Measurements from ENCODE around the gene HPSE.

The HPSE gene

DNA sequence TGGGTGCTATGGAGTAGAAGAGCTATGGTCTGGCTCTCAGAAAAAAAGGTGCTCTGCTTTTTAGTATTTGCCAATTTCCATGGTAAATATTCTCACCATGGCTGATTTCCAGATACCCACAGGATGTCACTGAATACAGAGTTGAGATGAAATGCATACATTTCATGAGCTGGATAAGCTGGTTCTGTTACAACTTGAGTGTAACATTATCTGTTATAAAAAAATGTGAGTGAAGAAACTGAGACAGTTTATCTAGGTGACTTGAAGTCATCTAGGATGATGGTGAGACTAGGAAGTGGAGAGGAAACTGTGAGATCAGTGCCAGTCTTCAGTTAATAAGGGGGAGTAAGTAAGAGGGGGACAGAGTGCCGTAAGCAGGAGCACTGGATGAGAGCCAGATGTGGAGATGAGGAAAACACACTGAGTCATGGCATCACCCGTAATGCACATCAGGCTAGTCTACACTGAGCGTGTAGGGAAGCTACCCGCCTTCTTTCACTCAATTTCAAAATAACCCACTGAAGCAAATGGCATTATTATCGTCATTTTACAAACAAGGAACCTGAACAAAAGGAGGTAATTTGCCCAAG is 5.0 kb downstream of the HPSE start:
- TF ChIP-seq, protein P1, sequence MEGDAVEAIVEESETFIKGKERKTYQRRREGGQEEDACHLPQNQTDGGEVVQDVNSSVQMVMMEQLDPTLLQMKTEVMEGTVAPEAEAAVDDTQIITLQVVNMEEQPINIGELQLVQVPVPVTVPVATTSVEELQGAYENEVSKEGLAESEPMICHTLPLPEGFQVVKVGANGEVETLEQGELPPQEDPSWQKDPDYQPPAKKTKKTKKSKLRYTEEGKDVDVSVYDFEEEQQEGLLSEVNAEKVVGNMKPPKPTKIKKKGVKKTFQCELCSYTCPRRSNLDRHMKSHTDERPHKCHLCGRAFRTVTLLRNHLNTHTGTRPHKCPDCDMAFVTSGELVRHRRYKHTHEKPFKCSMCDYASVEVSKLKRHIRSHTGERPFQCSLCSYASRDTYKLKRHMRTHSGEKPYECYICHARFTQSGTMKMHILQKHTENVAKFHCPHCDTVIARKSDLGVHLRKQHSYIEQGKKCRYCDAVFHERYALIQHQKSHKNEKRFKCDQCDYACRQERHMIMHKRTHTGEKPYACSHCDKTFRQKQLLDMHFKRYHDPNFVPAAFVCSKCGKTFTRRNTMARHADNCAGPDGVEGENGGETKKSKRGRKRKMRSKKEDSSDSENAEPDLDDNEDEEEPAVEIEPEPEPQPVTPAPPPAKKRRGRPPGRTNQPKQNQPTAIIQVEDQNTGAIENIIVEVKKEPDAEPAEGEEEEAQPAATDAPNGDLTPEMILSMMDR (IDR thresholded peaks at IDR 0.05): no peak

DNA sequence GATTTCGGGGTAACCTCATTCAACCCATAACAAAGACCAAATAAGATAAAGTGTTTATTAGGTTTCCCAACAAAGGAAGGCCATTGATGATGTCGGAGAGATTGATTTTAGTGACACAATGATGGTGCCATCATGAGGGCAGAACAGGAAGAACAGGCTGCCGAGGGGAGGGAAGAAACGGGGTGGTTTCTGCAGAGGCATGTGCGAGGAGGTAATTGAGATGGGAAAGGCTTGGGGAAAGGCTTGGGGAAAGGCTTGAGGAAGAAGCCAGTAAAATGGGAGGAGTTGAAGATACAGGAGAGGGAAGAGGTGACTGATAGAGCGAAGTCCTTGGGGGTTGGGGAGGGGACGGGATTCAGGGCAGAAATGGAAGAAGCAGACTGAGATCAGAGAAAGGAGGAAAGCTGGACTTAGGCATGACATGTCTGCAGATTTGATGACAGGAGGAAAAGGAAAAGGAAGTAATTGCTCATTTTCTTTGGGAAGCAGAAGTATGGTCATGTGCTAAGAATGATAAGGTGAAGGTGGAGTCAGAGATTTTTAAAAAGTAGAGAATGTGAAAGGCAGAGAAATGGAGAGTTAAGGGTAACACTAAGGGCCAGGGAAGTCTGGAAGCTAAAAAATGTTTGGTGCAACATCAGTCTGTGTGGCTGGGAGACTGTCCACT is 6.0 kb downstream of the HPSE start:
- TF ChIP-seq, protein P1 (IDR thresholded peaks at IDR 0.05): peak; percentile 28; the same call in 1 of the 2 replicates

GRCh38 chr4:83326546-83326945 is 8.1 kb downstream of the HPSE start:
- TF ChIP-seq, protein P1 (IDR thresholded peaks at IDR 0.05): no peak

GRCh38 chr4:83323136-83323535 is 11.5 kb downstream of the HPSE start:
- TF ChIP-seq, protein P1 (IDR thresholded peaks at IDR 0.05): no peak

- TF ChIP-seq, protein P1 (IDR thresholded peaks at IDR 0.05): no peak
These were observed 14.1 kb downstream of the HPSE start for GRCh38 chr4:83320548-83320947.

DNA sequence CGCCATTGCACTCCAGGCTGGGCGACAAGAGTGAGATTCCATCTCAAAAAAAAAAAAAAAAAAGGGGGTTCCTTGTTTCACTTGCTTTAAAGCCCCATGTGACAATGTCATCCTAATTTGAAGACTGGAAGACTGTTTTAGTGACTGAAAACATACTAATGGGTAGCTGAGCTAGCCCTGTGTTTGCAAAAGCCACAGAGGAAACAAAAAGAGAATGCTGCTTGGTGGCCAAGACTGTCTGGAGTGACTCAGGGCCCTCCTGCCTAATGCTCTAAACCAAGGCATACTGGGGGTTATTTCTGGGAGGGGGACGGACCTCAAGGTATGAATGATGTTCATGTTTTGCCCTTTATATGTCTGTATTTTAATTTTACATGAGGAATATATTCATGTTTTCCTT is 16.0 kb downstream of the HPSE start:
- TF ChIP-seq, protein P1 (IDR thresholded peaks at IDR 0.05): no peak

DNA sequence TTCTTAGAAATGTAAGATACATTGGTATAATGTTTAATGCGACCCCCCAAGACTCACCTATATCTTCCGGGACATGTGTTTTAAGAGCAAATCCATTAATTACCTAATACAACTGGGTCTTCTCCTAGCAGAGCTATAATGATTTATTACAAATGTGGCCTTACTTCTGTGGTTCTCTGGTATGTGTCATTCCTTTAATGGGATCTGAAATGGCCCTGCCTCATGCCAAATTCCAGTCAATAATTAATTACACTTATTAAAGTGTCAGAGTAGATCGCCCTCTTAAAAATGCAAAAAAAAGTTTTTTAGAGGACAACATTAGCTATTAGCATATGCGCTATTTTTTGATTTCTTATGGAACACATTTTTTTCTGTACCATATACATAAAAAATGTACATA is 17.0 kb downstream of the HPSE start:
- TF ChIP-seq, protein P1 (IDR thresholded peaks at IDR 0.05): no peak

Measured in LNCAP (cell line).